Stimulated activated CD8-positive, alpha-beta memory T cell treated with anti-CD3 and anti-CD28 coated beads, Interleukin-15, amount 100 ng/mL, for 24 hours (primary cell): Measurements from ENCODE around the gene ASXL1.
A peak's percentile ranks its signal among the peaks of the same experiment; 100 is the strongest.
"Not testable (repeated sequence)": the region's sequence is repeated elsewhere in the genome, so short reads cannot be mapped to it uniquely, and the experiment has no call there.

Experiments
- DNase-seq: peaks from one replicate; pipeline ENCODE4 v3.0.0-alpha.2; 2020; ENCODE audit warnings: low read depth

Gene ASXL1

DNA sequence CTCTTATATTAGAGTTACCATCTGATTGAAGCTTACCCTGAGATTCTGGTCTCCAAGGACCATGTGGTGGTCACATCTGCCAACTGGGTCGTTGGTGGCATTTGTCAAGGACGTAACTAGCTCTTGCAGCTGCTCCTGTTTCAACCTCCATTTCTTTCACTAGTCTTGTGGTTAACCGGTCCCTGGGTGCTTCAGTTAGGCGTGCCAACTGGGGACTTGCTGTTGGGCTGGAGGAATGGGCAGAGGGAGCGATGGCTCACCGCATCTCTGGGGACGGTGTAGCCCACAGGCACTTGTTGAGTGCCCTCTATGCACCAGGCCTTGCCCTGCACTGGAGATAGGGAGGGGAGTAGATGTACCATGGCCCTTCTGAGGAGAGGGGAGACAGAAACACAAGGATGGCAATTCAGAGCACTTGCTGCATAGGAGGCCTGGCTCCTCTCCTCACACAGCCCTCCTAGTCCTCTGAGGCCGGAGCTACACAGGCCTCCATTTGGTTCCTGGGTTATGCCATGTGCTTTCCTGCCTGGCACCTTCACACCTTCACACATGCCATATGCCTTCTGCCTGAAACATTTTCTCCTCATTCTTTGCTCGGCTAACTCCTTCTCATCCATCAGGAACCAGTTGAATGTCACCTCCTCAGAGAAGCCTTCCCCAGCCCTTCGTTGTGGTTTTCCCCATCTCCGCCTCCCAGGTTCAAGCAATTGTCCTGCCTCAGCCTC lies 20.0 kb upstream of the ASXL1 start:
- DNase-seq, result no peak

GRCh38 chr20:32338665-32339064 lies 19.5 kb upstream of the ASXL1 start:
- DNase-seq, result no peak

GRCh38 chr20:32339116-32339515 lies 19.0 kb upstream of the ASXL1 start:
- no peak for DNase-seq

DNA sequence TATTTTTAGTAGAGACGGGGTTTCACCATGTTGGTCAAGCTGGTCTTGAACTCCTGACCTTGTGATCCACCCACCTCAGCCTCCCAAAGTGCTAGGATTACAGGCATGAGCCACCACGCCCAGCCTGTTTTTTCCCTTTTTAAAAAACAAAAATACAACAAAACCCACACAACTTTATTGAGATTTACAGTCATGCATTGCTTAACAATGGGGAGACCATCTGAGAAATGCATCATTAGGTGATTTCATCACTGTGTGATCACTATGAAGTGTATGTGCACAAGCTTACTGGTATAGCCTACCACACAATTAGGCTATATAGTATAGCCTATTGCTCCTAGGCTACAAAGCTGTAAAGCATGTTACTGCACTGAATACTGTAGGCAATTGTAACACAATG lies 17.1 kb upstream of the ASXL1 start:
- not testable (repeated sequence) for DNase-seq

GRCh38 chr20:32343439-32343838 lies 14.7 kb upstream of the ASXL1 start:
- DNase-seq, result no peak

DNA sequence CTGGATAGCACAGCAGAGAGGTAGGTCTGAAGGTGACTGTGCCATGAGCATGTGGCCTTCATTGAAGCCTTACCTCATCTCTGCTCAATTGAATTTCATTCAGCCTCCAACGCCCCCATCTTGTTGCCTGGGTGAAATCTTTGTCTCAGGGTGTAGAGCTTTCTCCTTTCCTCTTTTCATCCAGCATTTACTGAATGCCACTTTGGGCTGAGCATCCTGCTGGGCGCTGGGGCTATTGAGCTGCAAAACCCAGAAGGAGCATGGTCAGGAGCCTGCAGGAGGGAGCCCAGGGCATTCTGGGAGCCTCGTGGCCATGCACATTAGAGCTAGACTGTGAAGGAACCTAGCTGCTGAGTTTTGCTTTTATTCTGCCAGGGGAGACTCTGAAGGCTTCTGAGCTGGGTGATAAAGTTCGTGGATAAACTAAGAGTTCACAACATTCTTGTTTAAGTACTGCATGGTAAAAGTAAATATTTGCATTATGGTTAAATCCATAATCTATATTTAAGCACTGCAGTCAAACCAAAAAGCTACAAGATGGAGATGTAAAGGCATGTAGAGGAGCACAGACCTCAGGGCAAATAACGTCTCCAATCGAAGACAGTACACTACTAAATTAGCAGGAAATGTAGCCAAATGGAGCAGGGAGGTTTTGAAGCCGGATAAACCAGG lies 13.2 kb upstream of the ASXL1 start:
- no peak for DNase-seq

- DNase-seq, result no peak
These were observed 9.9 kb upstream of the ASXL1 start for GRCh38 chr20:32348207-32348606.

- no peak for DNase-seq
These were observed 7.7 kb upstream of the ASXL1 start for GRCh38 chr20:32350421-32350820.

DNA sequence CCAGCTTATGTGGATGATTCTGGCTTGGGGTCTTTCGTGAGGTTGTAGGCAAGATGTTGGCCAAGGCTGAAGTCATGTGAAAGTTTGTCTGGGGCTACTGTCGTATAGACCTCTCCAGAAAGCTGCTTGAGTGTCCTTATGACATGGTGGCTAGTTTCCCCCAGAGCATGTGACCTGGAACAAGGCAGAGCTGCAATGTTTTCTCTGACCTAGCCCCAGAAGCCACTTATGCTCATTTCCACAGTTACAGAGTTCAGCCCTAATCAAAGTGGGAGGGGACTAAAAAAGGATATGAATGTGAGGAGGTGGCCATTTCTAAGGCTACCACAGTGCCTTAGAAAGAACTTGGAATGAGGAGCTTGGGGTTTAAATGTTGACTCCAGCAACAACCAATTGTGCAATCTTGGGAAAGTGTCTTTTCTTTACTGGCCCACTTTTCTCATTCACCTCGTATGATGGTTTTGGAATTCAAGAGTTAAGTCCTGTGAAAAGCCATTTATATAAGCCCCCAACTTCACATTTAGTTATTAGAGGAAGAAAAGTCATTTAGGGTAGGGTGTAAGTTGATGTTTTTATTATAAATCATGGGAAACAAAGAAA lies 5.9 kb upstream of the ASXL1 start:
- DNase-seq, result no peak

DNA sequence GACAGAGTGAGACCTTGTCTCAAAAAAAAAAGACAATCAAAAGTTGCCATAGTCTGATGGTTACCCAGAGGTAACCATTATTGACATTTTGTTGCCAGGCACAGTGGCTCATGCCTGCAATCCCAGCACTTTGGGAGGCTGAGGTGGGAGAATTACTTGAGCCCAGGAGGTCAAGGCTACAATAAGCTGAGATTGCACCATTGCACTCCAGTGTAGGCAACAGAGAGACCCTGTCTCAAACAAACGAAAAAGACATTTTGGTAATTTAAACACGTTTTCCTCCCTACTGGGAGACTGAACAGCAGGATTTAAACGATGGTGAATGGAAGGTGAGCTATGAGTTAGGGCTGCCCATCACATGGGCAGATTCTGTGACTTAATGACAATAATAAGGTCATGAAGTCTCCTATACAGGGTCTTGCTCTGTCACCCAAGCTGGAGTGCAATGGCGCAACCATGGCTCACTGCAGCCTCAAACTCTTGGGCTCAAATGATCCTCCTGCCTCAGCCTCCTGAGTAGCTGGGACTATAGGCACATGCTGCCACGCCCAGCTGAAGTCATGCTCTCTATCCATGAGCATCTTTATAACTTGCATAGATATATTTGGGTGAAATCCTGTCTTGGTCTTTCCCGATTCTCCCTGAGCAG lies 4.2 kb upstream of the ASXL1 start:
- no peak for DNase-seq

DNA sequence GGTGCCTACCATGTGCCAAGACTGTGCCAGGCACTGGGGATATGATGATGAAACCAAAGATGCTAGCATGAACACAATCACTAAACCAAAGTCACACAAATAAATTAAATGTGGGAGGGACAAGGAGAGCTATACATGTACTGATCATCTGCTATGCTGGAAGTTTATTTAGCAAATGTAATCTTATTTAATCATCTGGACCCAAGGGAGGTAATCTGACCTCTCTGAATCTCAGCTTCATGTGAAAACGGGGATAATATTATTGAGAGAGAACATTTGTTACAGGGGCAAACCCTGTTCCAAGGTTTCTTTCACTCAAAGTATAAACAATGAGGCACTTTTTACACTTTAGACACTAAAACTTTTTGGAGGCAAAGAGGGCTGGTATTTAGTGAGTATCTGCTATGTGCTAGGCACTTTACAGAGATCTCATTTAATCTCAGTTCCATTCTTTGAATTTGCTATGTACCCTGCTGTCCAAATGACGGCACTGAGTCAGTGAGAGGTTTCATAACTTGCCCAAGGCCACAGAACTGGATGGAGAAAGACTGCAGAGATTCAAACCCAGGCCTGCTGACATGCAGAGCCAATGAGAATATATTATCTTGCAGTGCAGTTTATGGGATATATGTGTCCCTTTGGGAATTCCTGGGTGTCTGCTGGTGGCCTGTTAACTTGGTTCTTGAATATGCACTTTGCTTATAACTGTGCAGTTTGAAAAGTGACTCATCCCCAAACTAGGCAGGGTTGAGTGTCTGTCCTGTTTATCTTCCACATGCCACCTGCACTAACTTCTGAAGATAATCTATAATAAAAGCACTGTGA lies 3.3 kb upstream of the ASXL1 start:
- no peak for DNase-seq

GRCh38 chr20:32355417-32355841 lies 2.7 kb upstream of the ASXL1 start:
- no peak for DNase-seq

DNA sequence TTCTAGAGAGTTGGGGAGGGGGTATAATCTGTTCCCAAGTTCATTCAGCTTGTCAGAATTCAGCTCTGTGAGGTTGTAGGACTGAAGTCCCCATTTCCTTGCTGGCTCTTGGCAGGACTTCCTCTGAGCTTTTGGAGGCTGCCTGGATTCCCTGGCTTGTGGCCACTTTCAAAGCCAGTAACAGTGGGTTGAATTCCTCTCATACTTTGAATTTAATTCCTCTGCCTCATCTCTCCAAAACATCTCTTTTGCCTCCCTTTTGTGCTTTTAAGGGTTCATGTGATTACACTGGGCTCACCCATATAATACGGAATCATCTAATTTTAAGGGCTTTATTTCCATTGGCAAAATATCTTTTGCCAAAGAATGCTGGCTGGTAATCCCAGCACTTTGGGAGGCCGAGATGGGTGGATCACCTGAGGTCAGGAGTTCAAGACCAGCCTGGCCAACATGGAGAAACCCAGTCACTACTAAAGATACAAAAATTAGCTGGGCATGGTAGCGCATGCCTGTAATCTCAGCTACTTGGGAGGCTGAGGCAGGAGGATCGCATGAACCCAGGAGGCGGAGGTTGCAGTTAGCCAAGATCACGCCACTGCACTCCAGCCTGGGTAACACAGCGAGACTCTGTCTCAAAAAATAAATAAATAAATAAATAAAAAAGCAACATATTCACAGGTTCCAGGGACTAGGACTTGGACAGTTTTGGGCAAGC lies 2.1 kb upstream of the ASXL1 start:
- not testable (repeated sequence) for DNase-seq

GRCh38 chr20:32356622-32357374 lies 1.3 kb upstream of the ASXL1 start:
- no peak for DNase-seq

DNA sequence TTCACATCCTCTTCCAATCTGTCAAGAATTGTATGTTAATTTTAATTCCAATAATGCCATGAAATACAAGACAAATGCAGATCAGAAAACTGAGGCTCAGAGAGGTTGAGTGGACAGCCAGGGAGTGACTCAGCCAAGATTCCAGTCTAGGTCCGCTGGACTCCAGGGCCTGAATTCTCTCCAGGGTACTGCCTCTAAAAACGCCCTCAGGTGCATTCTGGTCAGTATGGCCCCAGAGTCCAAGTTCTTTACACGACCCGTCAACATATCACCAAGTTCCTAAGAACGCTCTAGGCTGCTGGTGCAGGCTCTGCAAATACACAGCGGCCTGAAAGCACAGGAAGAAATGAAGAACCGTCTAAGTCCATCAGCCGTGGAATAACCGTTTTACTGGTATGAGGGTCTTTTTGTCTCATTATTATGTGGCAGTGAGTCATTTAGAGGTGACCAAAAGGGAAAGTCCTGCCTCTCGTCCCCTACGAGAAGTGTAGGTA lies 709 bp upstream of the ASXL1 start:
- DNase-seq, result no peak

DNA sequence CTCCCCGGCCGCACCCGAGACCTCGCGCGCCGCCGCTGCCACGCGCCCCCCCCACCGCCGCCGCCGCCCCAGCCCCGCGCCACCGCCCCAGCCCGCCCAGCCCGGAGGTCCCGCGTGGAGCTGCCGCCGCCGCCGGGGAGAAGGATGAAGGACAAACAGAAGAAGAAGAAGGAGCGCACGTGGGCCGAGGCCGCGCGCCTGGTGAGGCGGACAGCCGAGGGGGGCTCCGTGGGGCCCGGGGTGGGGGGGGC lies 426 bp downstream of the ASXL1 start:
- DNase-seq, result no peak

DNA sequence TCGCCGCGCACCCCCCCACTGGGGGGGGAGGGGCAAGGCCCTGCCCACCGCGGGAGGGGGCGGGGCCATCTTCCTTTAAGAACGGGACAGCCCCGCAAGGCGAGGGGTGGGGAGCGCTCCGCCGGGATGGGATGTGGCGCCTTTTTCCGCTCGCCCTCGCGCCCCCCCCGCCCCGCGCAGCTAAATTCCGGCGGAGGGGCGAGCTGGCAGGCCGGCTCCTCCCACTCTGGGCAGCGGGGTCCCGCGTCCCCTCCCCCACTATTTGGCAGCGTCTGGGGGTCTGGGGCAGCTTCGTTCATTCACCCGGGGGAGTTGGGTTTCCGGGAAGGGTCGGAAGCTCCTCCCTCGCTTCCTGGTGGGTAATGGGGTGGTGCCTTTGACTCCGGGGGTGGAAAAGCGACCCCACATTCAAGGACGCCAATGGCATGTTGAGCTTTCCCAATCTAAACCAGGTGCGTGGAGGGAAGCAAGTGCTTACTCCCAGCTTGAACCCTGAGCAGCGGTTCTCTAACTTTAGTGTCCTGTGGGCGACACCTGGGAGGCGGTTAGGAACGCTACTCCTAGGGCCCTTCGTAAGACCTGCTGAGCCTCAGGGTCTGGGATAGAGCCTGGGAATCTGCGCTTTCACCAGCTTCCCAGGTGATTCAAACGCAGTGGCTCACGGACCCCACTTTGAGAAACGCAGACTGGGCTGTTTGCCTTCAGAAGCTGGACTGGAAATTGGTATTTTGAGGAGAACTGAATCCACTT lies 927 bp downstream of the ASXL1 start:
- DNase-seq, result peak; percentile 67

DNA sequence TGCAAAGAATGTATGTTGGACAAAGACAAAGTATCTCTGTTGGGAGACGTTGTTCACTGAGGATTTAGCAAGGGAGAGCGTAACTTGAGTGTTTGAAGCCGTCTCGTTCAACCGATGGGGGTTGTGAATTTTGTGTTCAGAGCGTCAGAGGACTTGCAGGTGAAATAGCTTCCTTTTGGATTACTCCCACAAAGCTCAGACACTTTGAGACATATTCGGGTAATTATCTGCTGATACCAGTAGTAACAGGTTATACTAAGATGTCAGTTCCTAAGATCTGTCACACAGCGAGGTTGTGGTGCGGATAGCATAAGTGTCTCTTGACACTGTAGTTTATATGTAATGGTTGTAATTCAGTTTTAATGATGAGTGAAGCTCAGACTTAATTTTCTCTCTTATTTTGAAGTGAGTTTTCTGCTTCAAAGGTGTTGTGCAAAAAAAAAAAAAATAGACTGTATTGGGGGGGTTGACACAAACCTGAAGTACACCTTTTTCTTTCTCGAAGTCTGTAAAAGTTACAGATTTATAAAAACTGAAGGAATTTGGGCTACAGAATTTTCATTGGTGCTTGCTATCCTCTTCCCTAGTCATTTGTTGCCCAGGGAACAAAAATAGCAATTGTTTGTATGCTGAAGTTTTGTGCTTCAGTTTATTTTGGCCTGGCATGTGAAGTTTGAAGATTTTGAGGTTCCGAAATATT lies 1.7 kb downstream of the ASXL1 start:
- DNase-seq, result no peak

- no peak for DNase-seq
These were observed 2.2 kb downstream of the ASXL1 start for GRCh38 chr20:32360333-32360634.
